Psoas muscle (tissue), 8 donors: ENCODE data around the gene CLDN7. TPM values are rescaled to one million over a fixed set of nuclear protein-coding genes. Genes with fewer than 3 reads are reported as not detected.

Source experiments
- ATAC-seq, 4 donors: fragments of 200-7000 bp; cut with Tn5 transposase; one replicate each; pipeline ENCODE4 v1.9.1; 2020; ENCODE audit warnings: moderate library complexity in 3 of 4, mild to moderate bottlenecking in 2 of 4
- DNase-seq, 2 donors: peaks; one replicate each; pipeline ENCODE4 v3.0.0-alpha.2; 2020
- H3K27ac ChIP-seq: fragments of 200-600 bp; one replicate; pipeline ENCODE4 v1.8.0; 2022
- H3K27me3 ChIP-seq, 3 donors: fragments of 200-600 bp in 1 of 3; one replicate each; pipeline versions ENCODE4 v1.6.1 to v1.8.0; 2013 to 2022; ENCODE audit warnings: low read length in 2 of 3, mild to moderate bottlenecking in 2 of 3, moderate library complexity in 1 of 3; ENCODE audit not compliant: insufficient read depth in 3 of 3
- H3K36me3 ChIP-seq, 2 donors: fragments of 200-600 bp in 1 of 2; one replicate each; pipeline versions ENCODE4 v1.6.1 to v1.8.0; 2013 to 2022; ENCODE audit warnings: low read depth in 1 of 2, mild to moderate bottlenecking in 1 of 2, moderate library complexity in 1 of 2; ENCODE audit not compliant: insufficient read depth in 1 of 2
- H3K4me1 ChIP-seq: fragments of 200-600 bp; one replicate; pipeline ENCODE4 v1.8.0; 2022
- H3K4me3 ChIP-seq: fragments of 200-600 bp; one replicate; pipeline ENCODE4 v1.8.0; 2022; ENCODE audit warnings: mild to moderate bottlenecking
- H3K9me3 ChIP-seq: fragments of 200-600 bp; one replicate; pipeline ENCODE4 v1.8.0; 2022
- CTCF ChIP-seq: fragments of 200-600 bp; IDR thresholded peaks from one replicate; pipeline ENCODE4 v1.8.0; 2022; ENCODE audit warnings: antibody characterized with exemption
- WGBS, 3 donors: extraction: QIAGEN DNeasy Blood & Tissue Kit; methylation state at CpG; one replicate each; pipeline versions ENCODE4 v1.1.6 to v1.1.7; 2013; 5-methylcytosine and 5-hydroxymethylcytosine counted together
- intact Hi-C, 2 donors: fragments of 100-400 bp; cut with DNase I; formaldehyde crosslinking; loops; one replicate each; pipeline versions ENCODE4 v1.11.0 to v1.14.2; 2022
- polyA plus RNA-seq, 3 donors: library from polyadenylated mRNA; stranded (reverse); fragments of 200-250 nt; gene quantifications; one replicate each; pipeline ENCODE4 v1.2.3, GENCODE V29; 2013
- total RNA-seq, 4 donors: library from RNA; stranded (reverse); fragmentation: NEBNext Ultra II Directional in 2 of 4; extraction: Animal tissue kit (Norgen Biotek cat#: 25700) in 2 of 4; gene quantifications; one replicate each; pipeline versions ENCODE4 v1.2.1 to v1.2.4, GENCODE V29; 2021 to 2023
- donor health status: healthy with polysubstance abuse.
- donor health status: DM: no; HTN: no; CAD: no; lungs with moderate emphysema.
- donor health status: Bipolar disorder and iron deficiency.
- donor health status: healthy.
- donor health status: DM: yes; HTN: yes; CAD: no.
- donor health status: DM: no; HTN: no; CAD: no.
- donor health status: DM: no; HTN: no; CAD: no.
- donor health status: DM: yes; HTN: yes; CAD: no.

CLDN7 gene
- total and polyA plus RNA-seq, 7 donors: 0.48 to 1.1 (median 0.93) TPM; not detected in 1

GRCh38 chr17:7220593-7221277, 41.5 kb downstream of the CLDN7 start:
- Histone ChIP-seq H3K27ac (peak overlapping the region; percentile 99), H3K36me3 (peaks cover 4 to 52% of the 10 kb centered on the region in 2 donors), H3K4me3 (peak overlapping the region; percentile 98), H3K9me3 (no peaks in the 10 kb centered on the region), H3K27me3 (no peaks in the 10 kb centered on the region), H3K4me1 (peaks cover 34% of the 10 kb centered on the region)
- 13 to 24% (median 16%) methylated on average over 11 of the region's 11 CpGs for WGBS, 3 donors
- peak; percentile 52 for TF ChIP-seq CTCF
- intact Hi-C loops: loop anchor here in 1 of 2 donors (2.0 kb wide), 2 partner anchors 16 to 76 kb away; no protein-coding TSS in a partner anchor
- DNase-seq (peak; percentile 65 to 78), ATAC-seq (peak; percentile 34 to 58 (median 54))

- TF ChIP-seq CTCF: no peak
- WGBS, 3 donors: 0 to 1% (median 0%) methylated on average over 44 to 63 of the region's 63 CpGs
- peak within 1 kb of the TSS; percentile 98 for H3K4me3 ChIP-seq
- DNase-seq (peak; percentile 97), ATAC-seq (peak; percentile 86 to 88 (median 86))
- intact Hi-C loops: loop anchor here in 1 of 2 donors (2.0 kb wide), 2 partner anchors 17 to 77 kb away; no protein-coding TSS in a partner anchor
- H3K9me3 ChIP-seq: no peaks in the 10 kb centered on the region
- peaks cover 34% of the 10 kb centered on the region for H3K4me1 ChIP-seq
- no peaks in the 10 kb centered on the region for H3K27me3 ChIP-seq
- peaks cover 2 to 45% of the 10 kb centered on the region in 2 donors for H3K36me3 ChIP-seq
- H3K27ac ChIP-seq: peak within 1 kb of the TSS; percentile 99
These were observed 42.3 kb downstream of the CLDN7 start, which contains the start of the genes ACADVL and DLG4 for GRCh38 chr17:7219812-7220592. ACADVL (plus strand) TSS chr17:7219938; CDS start chr17:7219985, 47 bp downstream. DLG4 (minus strand) TSS chr17:7219836.

GRCh38 chr17:7219229-7219811, 43.0 kb downstream of the CLDN7 start:
- no peaks in the 10 kb centered on the region for H3K9me3 ChIP-seq
- TF ChIP-seq CTCF: no peak
- H3K4me1 ChIP-seq: peaks cover 38% of the 10 kb centered on the region
- no peak for ATAC-seq
- no peaks in the 10 kb centered on the region for H3K27me3 ChIP-seq
- peak in 1 of 2 donors; percentile 6 for DNase-seq
- peak overlapping the region; percentile 98 for H3K4me3 ChIP-seq
- peak overlapping the region; percentile 99 for H3K27ac ChIP-seq
- intact Hi-C loops: no loop called here
- 15 to 17% (median 15%) methylated on average over 12 of the region's 12 CpGs for WGBS, 3 donors
- H3K36me3 ChIP-seq: peaks cover 2 to 38% of the 10 kb centered on the region in 2 donors

GRCh38 chr17:7218758-7219157, 43.5 kb downstream of the CLDN7 start:
- 56 to 70% (median 64%) methylated on average over 6 of the region's 6 CpGs for WGBS, 3 donors
- H3K27me3 ChIP-seq: peaks cover 0 to under 1% (median 0%) of the 10 kb centered on the region in 3 donors
- H3K27ac ChIP-seq: no peak overlapping the region
- peak overlapping the region; percentile 98 for H3K4me3 ChIP-seq
- TF ChIP-seq CTCF: no peak
- no peak for ATAC-seq
- intact Hi-C loops: no loop called here
- H3K4me1 ChIP-seq: peaks cover 33% of the 10 kb centered on the region
- H3K36me3 ChIP-seq: peaks cover under 1 to 32% of the 10 kb centered on the region in 2 donors
- H3K9me3 ChIP-seq: no peaks in the 10 kb centered on the region
- DNase-seq: peak; percentile 12 to 48
